GM19452 (cell line): ENCODE results near the gene CHST1.

Experiments
- ATAC-seq: cut with Tn5 transposase; IDR thresholded peaks from one replicate; pipeline ENCODE4 v1.9.1; 2021; ENCODE audit not compliant: unreplicated experiment

The CHST1 gene

GRCh38 chr11:45660729-45661438 is 4.5 kb downstream of the CHST1 start:
- ATAC-seq: no peak

DNA sequence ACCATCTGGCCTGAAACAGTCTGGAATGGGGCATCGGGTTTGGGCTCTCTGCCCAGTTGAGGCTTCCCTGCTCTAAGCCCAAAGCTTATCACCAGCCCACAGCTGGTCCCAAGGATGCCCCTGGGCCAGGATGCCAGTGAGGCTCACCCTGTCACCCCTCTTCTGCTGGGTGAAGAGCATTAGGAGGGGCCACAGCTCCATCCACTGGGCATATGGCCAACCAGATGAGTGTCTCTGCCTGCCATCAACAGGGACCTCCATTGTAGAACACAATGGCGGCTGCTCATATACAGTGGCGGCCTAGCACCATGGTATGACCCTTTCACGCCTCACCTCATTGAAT is 5.6 kb downstream of the CHST1 start:
- no peak for ATAC-seq

GRCh38 chr11:45659031-45659817 is 6.2 kb downstream of the CHST1 start:
- ATAC-seq: no peak

- no peak for ATAC-seq
These were observed 7.0 kb downstream of the CHST1 start for GRCh38 chr11:45658292-45658991.

DNA sequence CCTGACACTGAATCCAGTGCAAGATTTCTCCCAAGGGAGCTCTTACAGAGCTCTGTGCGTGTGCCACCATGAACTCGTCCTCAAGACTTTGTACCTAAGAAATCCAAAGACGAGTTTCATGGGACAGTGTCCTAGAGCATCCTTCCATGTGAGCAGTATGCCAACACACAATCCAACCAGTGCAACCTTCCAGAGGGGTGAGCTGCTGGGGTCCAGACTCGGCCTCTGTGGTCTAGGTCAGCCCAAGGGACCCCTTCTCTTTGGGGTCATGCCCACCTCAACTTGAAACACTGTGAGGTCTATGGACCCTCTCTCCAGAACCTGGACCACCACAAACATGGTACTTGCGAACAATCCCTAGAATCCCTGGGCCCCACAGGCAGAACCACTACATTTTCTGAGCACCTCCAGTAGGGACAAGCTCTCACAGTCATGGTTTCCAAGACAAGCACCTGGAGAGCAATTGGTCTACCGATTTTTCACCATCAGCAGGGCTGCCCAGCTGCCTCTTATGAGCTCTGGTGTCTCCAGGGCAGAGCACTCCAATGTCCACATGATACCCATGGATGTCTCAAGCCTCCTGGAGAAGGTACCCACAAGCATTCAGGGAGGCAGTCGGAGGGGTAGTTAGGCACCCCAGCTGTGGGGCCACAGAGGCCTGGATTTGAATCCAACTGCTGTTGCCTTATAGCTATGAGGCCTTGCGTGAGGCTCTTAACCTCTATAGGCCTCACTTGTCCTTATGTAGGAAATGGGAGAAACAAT is 7.7 kb downstream of the CHST1 start:
- no peak for ATAC-seq

- ATAC-seq: no peak
These were observed 9.6 kb downstream of the CHST1 start for GRCh38 chr11:45655831-45656230.

GRCh38 chr11:45655347-45655756 is 10.1 kb downstream of the CHST1 start:
- no peak for ATAC-seq

DNA sequence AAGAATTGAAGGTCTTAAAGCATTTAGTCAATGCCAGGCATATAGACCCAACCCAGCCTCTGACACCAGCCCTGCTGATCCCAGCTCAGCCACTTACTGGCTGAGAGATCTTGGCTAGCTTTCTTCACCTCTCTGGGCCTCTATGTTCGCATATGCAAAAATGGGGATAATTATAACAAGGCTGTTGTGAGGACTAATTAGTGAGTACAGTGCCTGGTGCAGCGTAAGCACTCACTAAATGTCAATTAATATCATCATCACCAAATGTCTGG is 10.5 kb downstream of the CHST1 start:
- no peak for ATAC-seq

DNA sequence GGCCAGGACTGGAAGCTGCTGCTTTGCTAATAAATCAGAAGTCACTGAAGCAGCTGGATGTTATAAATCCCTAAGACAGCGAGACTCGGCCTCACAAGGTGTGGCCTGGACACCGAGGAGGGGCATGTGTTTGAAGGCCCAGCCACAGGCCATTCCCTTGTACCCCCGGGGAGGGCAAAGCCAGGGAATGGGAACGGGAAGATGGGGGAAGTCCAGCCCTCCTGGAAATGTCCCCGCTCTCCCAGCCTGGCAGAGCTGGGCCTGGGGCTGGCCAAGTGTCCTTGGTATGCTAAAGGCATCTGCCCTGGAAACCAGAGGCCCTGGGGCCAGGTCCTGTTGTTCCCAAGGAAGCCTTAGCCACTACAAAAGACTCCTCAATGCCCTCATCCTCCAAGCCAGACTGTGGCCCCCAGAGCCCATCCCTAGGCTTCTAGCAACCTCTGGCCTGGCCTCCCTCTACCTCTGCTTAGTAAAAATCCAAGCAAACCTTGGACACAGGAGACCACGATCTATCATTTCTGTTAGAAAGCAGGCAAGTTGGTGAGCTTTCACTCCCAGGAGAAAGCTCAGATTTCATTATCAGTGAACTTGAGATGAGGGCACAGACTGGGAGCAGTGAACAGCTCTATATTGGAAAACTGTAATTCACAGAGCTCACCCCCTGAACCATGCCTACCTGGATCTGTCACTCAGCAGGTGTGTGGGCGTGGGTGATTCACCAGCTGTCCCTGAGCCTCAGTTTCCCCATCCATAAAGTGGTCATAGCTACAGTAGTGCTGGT is 11.0 kb downstream of the CHST1 start:
- ATAC-seq: no peak

DNA sequence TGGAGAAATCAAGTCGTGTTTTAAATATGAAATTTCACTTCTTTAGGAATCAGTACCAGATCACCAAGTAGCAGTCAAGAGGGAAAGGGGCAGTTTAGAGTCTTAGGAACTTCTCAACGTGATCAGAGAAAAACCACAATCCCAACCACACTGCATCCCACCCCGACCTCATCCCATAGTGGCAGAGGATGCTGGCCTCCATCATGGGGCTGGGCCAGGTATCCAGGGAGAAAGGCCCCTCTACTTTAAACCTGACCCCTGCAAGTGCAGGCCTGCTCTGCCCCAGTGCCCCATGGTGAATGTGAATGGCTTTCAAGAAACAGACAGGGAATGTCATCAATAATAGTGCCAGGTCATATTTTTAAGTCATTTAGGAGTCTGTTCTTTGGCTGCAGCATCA is 12.1 kb downstream of the CHST1 start:
- no peak for ATAC-seq

DNA sequence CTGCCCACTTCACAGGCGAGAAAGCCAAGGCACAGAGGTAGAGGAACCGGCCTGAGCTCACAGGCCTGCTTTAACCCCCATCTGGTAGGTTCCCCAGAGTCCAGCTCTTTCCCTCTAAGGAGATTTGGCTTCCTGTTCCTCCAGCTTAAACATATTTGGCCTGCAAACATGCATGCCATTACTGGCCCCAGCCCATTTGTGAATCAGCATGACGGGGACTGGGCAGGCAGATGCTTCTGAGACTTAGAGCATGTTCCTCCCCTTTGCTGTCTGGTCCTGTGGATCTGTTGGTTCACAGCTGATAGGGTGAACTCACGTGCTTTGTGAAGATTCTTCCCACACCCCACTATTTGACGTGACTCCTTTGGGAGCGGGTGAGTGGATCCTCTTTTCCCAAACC is 12.6 kb downstream of the CHST1 start:
- no peak for ATAC-seq

DNA sequence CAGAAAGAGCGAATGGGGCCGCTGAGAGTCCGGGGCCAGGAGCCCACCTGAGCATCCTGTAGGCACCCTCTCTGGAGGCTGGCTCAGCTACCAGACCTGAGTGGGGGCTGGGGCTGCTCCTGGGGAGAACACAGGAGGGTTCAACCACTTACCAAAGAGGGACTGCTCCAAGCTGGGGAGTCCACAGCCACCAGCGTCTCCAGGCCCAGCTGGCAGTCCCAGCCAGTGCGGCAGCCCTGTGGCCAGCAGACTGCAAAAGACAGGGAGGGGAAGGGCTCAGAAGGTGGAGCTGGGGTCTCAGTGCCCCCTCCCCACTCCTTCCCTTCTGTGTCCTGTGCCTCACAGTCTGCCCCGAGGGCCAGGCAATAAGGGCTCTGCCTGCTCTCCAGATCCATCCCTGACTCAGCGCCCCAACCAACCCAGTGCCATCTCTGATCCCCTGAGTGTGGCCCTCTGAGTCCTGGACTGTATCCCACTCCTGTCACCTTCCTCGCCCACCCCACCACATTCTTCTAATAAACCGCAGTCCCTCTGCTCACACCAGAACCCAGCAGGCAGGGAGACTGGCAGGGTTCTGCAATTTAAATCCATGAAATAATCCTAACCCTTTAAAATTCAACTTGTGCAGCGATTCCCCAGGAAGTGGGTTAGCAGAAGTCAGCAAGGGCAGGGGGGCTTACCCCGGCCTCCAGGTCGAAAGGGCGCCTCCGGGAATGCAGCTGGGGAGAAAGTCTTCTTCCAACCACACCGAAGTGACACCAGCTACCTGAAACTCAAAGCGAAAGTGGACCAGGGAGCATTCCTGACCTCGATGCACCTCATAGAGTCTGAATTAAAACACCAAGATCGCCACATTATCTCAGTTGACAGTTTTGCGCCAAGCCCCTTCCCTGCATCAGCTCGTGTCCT is 13.3 kb downstream of the CHST1 start:
- ATAC-seq: no peak

DNA sequence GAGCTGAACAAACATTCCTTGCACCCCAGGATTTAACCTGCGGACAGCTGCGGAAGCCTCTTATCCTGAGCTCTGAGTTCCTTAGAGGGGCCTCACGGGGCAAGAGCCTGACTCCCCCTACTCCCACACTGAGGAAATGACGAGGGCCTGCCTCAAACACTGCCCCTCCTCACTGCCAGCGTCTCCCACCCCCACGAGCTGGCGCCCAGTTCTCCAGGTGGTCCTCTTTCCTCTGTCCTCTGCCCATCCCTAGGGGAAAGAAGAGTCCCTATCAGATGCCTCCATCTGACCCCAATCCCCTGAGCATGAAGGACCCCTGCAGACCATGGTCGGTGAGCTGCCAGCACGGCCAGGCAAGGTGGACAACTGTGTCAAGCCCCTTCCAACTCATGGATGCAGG is 14.3 kb downstream of the CHST1 start:
- ATAC-seq: no peak

DNA sequence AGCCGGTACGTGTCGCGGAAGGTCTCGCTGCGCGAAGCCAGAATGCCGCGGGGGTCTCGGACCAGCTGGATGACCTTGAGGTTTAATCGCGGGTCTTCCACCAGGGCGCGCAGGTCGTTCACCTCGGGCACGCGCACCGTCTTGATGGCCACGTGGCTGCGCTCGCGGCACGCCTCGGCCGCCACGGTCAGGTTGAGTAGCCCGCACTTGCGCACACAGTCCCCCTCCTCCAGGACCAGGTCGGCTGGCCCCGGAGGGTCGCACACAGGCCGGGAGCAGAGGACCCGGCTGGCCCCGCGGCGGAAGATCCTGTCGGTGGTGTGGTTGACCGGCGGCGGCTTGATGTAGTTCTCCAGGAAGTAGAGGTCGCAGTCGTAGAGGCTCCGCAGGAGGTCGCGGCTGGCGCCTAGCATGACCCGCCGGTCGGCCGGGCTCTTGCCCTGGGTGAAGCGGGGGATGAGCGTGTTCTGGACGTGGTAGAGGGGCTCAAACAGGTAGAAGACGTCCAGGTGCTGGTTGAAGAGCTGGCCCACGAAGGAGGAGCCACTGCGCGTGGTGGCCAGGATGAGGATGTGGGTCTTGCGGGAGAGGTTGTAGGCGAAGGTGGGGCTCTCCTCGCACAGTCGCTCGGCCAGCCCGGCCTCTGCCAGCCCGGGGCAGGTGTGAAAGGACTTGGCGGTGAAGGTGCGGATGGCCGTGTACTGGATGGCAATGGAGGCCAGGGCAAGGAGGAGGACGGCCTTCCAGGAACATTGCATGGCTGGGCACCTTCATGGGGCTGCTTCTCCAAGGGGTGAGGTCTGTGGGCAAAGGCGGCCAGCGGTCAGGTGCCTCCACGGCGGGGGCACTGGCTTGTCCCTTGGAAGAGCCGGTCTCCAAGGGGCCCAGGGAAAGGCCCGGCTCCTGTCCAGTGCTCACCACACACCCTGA is 15.0 kb downstream of the CHST1 start:
- ATAC-seq: no peak

GRCh38 chr11:45649544-45650165 is 15.8 kb downstream of the CHST1 start:
- ATAC-seq: no peak

DNA sequence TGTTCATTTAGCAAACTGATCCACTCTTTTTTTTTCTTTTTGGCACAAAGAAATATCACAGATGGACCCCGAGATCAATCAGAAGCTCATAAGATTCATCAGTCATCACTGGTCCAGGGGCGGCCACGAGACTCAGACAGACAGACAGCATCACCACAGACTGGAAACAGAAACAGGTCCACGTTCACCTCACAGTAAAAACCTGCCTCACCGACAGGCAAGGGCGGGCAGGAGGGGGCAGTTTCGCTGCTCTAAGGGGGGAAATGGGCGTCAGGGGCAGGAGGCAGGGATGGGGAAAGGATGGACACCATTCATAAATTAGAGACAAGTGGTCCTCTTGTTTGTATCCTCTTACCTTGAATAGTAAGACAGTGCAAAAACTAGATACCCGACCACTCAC is 16.5 kb downstream of the CHST1 start:
- ATAC-seq: no peak

- no peak for ATAC-seq
These were observed 17.6 kb downstream of the CHST1 start for GRCh38 chr11:45647786-45648185.

GRCh38 chr11:45647329-45647728 is 18.1 kb downstream of the CHST1 start:
- ATAC-seq: no peak
